ENCODE results near the gene AASDHPPT.

AASDHPPT gene

GRCh38 chr11:106137061-106137460, 59.6 kb downstream of the AASDHPPT start:
- ChIA-PET CTCF (interaction anchor here (1.0 kb wide), 1 partner anchor 93 kb away, joined by 3 read pairs; no protein-coding TSS in a partner anchor), POLR2A (no interaction called here)
- DNase-seq (ENCODE audit: extremely low spot score): no peak
- no peak for TF ChIP-seq CTCF (IDR thresholded peaks at IDR 0.05; ENCODE audit: control extremely low read depth, extremely low read depth, low read depth, missing control alignments)

GRCh38 chr11:106137758-106138157, 60.3 kb downstream of the AASDHPPT start:
- CTCF ChIA-PET: interaction anchor here (1.0 to 1.1 kb wide), 3 partner anchors 12 to 46 kb away, joined by 3 to 4 read pairs (median 3); no protein-coding TSS in a partner anchor
- no peak for TF ChIP-seq CTCF (IDR thresholded peaks at IDR 0.05; ENCODE audit: control extremely low read depth, extremely low read depth, low read depth, missing control alignments)
- no peak for DNase-seq (ENCODE audit: extremely low spot score)
- POLR2A ChIA-PET: no interaction called here

All from GM10248 (cell line).